Stomach (tissue), 9 donors: ENCODE data around the gene DYNLL1. TPM values are rescaled to one million over a fixed set of nuclear protein-coding genes. Genes with fewer than 3 reads are reported as not detected.
A peak's percentile ranks its signal among the peaks of the same experiment; 100 is the strongest.
"Not testable (repeated sequence)": the region's sequence is repeated elsewhere in the genome, so short reads cannot be mapped to it uniquely, and the experiment has no call there.

ENCODE experiments used
- DNase-seq, 2 donors: peaks; one replicate each; pipeline versions ENCODE4 v3.0.0 to v3.0.0-alpha.2; 2013 to 2019
- H3K27ac ChIP-seq, 5 donors: fragments of 200-600 bp in 4 of 5; sonication (generic) in 4 of 5; one replicate each; pipeline ENCODE4 v1.5.1; 2013 to 2019; ENCODE audit warnings: mild to moderate bottlenecking in 1 of 5, moderate library complexity in 1 of 5
- H3K27me3 ChIP-seq, 3 donors: fragments of 200-600 bp; sonication (generic); one replicate each; pipeline ENCODE4 v1.5.1; 2017 to 2019; ENCODE audit warnings: mixed run types in 1 of 3
- H3K36me3 ChIP-seq, 4 donors: fragments of 200-600 bp; sonication (generic); 1 replicate in 3 of 4; 2 replicates in 1 of 4; pipeline ENCODE4 v1.5.1; 2016 to 2019
- H3K4me1 ChIP-seq, 4 donors: fragments of 200-600 bp; sonication (generic); one replicate each; pipeline ENCODE4 v1.5.1; 2016 to 2019
- H3K4me3 ChIP-seq, 4 donors: fragments of 200-600 bp; sonication (generic) in 3 of 4; one replicate each; pipeline ENCODE4 v1.5.1; 2016 to 2019; ENCODE audit warnings: mild to moderate bottlenecking in 1 of 4
- H3K9me3 ChIP-seq, 4 donors: fragments of 200-600 bp; sonication (generic); one replicate each; pipeline ENCODE4 v1.5.1; 2016 to 2019
- CTCF ChIP-seq, 7 experiments: fragments of 450-650 bp in 4 of 7; fragments of 200-600 bp in 3 of 7; sonication (generic) in 3 of 7; IDR thresholded peaks; one replicate each; pipeline ENCODE4 v1.5.1; 2016 to 2019; ENCODE audit warnings: antibody characterized with exemption in 7 of 7, control low read depth in 2 of 7, mild to moderate bottlenecking in 1 of 7
- EP300 ChIP-seq: sonication (generic); formaldehyde crosslinking; IDR thresholded peaks from one replicate; pipeline ENCODE4 v1.6.1; 2017; ENCODE audit warnings: antibody characterized with exemption
- POLR2A ChIP-seq, 4 donors: fragments of 450-650 bp; IDR thresholded peaks; one replicate each; pipeline ENCODE4 v1.6.1; 2016; ENCODE audit warnings: antibody characterized with exemption in 4 of 4, control low read depth in 2 of 4, mild to moderate bottlenecking in 1 of 4, moderate library complexity in 1 of 4
- POLR2AphosphoS5 ChIP-seq, 3 donors: sonication (generic); formaldehyde crosslinking; IDR thresholded peaks; one replicate each; pipeline ENCODE4 v1.6.1; 2016; ENCODE audit warnings: antibody characterized with exemption in 3 of 3
- WGBS, 5 donors: extraction: QIAGEN DNeasy Blood & Tissue Kit in 3 of 5; methylation state at CpG; one replicate each; pipeline versions ENCODE4 v1.1.5 to v1.1.7; 2013 to 2018; 5-methylcytosine and 5-hydroxymethylcytosine counted together
- intact Hi-C: fragments of 100-400 bp; cut with DNase I; formaldehyde crosslinking; loops from one replicate; pipeline ENCODE4 v1.15.1; 2023; ENCODE audit warnings: low total_unique reads
- polyA plus RNA-seq, 3 donors: library from polyadenylated mRNA; stranded (reverse); fragments of 200-250 nt; gene quantifications; one replicate each; pipeline ENCODE4 v1.2.3, GENCODE V29; 2013
- total RNA-seq, 5 donors: library from RNA; depleted of rRNA; stranded (reverse); fragments of >200 nt; gene quantifications; one replicate each; pipeline versions ENCODE4 v1.1.0 to v1.2.3, GENCODE V29; 2014 to 2016
- donor health status: healthy with polysubstance abuse.
- donor health status: Bipolar disorder and iron deficiency.
- donor health status: healthy.

Gene DYNLL1
- total and polyA plus RNA-seq, 8 donors, result 27.2 to 580 (median 174) TPM

- Histone ChIP-seq H3K4me1 (no peaks in the 10 kb centered on the region), H3K4me3 (no peak overlapping the region), H3K9me3 (no peaks in the 10 kb centered on the region), H3K27ac (no peak overlapping the region), H3K27me3 (no peaks in the 10 kb centered on the region), H3K36me3 (peaks cover 0 to 14% (median 6%) of the 10 kb centered on the region in 4 donors)
- TF ChIP-seq POLR2AphosphoS5 (IDR thresholded peaks at IDR 0.05) (no peak), POLR2A (IDR thresholded peaks at IDR 0.05) (no peak), EP300 (no peak), CTCF (IDR thresholded peaks at IDR 0.05) (no peak)
- DNase-seq, result no peak
- WGBS, 5 donors, result 90 to 94% (median 92%) methylated on average over 9 of the region's 9 CpGs
- intact Hi-C loops, result no loop called here
Observed at GRCh38 chr12:120481022-120481767, 14.7 kb upstream of the DYNLL1 start.

GRCh38 chr12:120483621-120484020 is 12.3 kb upstream of the DYNLL1 start:
- H3K27me3 ChIP-seq, result no peaks in the 10 kb centered on the region
- 88 to 100% (median 98%) methylated on average over 1 of the region's 1 CpG for WGBS, 5 donors
- H3K9me3 ChIP-seq, result no peaks in the 10 kb centered on the region
- H3K27ac ChIP-seq, result no peak overlapping the region
- H3K4me1 ChIP-seq, result no peaks in the 10 kb centered on the region
- DNase-seq, result no peak
- TF ChIP-seq POLR2AphosphoS5 (IDR thresholded peaks at IDR 0.05) (no peak), EP300 (no peak), POLR2A (IDR thresholded peaks at IDR 0.05) (no peak), CTCF (IDR thresholded peaks at IDR 0.05) (no peak)
- peaks cover 0 to 14% (median 6%) of the 10 kb centered on the region in 4 donors for H3K36me3 ChIP-seq
- no peak overlapping the region for H3K4me3 ChIP-seq
- intact Hi-C loops, result no loop called here

GRCh38 chr12:120485961-120486881 is 9.7 kb upstream of the DYNLL1 start:
- no peak overlapping the region for H3K27ac ChIP-seq
- 88 to 94% (median 89%) methylated on average over 7 of the region's 7 CpGs for WGBS, 5 donors

GRCh38 chr12:120487552-120487951 is 8.4 kb upstream of the DYNLL1 start:
- H3K27me3 ChIP-seq, intact Hi-C loops, H3K4me3 ChIP-seq, H3K27ac ChIP-seq, H3K4me1 ChIP-seq, H3K9me3 ChIP-seq: not testable (repeated sequence)
- peak in 1 of 2 donors; percentile 52 for DNase-seq
- WGBS, 5 donors, result 56 to 74% (median 68%) methylated on average over 7 of the region's 7 CpGs
- peaks cover 0 to 24% (median 19%) of the 10 kb centered on the region in 4 donors for H3K36me3 ChIP-seq

More at GRCh38 chr12:120485961-120486881, 9.7 kb upstream of the DYNLL1 start:
- Histone ChIP-seq H3K9me3 (no peaks in the 10 kb centered on the region), H3K4me3 (no peak overlapping the region), H3K27me3 (no peaks in the 10 kb centered on the region), H3K36me3 (peaks cover 0 to 27% (median 17%) of the 10 kb centered on the region in 4 donors), H3K4me1 (no peaks in the 10 kb centered on the region)
- no peak for DNase-seq
- TF ChIP-seq POLR2AphosphoS5 (IDR thresholded peaks at IDR 0.05) (no peak), POLR2A (IDR thresholded peaks at IDR 0.05) (no peak), EP300 (no peak), CTCF (IDR thresholded peaks at IDR 0.05) (no peak)
- intact Hi-C loops, result no loop called here
